Embryonic facial prominence (tissue), 1 donor: Measurements from ENCODE around the gene ITGB5.

Experiments
- DNase-seq: peaks from one replicate; pipeline ENCODE4 v3.0.0-alpha.2; 2016; ENCODE audit errors: extremely low spot score

Gene ITGB5

GRCh38 chr3:124887177-124887931 lies at the start of gene ITGB5:
ITGB5 (minus strand) TSS chr3:124887365; CDS start chr3:124887000, 365 bp downstream.
- peak; percentile 24 for DNase-seq

DNA sequence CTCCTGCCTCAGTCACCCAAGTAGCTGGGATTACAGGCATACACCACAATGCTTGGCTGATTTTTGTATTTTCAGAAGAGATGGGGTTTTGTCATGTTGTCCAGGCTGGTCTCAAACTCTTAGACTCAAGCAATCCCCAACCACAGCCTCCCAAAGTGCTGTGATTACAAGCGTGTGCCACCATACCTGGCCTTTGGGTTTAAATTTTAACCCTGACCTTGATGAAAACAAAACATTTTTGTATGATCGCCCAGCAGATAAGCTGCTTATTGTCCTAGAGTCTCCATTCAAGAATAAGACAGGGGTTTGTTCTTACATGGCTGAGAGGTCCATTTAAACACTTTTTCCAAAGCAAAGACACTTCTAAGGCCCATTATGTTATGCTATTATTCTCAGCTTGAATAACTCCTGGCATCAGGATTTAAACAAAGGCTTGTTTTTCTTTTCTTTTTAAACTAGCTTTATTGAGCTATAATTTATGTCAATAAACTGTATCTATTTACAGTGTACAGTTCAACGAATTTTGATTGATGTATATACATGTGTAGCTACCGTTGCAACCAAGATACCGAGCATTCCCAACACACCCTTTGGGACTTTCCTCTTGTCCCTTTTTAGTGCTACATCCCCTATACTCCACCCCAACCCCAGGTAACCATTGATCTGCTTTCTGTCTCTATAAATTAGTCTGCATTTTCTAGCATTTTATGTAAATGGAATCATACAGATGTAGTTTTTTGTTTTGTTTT lies 48.8 kb upstream of the ITGB5 start:
- DNase-seq, result no peak

DNA sequence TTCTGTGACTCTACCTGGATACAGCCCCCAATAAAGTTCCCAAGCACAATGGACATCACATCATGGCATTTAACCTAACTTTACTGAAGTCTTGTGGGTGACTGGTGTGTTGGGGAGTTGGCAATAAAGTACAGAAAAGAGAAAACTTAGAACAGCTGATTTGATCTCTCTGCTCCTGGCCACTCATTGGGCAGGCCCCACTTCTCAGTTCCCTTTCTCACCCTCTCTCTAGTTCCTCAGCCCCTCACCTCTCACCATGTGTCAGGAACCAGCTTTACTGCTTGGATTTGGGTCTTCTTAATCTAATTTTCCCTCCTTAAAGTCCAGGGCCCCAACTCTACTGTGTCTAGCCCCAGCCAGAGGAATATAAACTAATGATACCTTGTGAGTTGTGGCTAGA lies 48.1 kb upstream of the ITGB5 start:
- no peak for DNase-seq

- no peak for DNase-seq
Observed at GRCh38 chr3:124934577-124934976, 47.4 kb upstream of the ITGB5 start, which contains the start of gene MUC13. MUC13 (minus strand) TSS chr3:124934751; CDS start chr3:124934712, 39 bp downstream.

- DNase-seq, result no peak
Observed at GRCh38 chr3:124928333-124929202, 41.4 kb upstream of the ITGB5 start.

DNA sequence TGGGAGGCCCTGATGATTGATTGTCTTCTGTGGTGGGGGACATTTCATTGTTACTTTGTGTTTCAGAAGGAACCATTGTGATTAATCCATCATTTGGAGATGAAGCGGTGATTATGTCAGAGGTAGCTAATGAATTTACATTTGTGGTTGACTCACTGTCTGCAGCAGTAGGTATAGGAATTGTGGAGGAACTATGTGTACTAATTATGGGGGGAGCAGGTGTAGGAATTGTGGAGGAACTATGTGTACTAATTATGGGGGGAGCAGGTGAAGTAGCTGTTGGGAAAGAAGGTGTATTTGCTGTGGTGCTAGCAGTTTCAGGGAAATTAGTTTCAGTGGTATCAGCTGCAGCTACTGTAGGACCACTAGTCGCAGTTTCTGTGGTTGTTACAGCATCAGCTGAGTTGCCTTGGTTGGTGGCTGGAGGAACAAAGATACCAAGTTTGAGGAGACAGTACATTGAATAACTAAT lies 40.4 kb upstream of the ITGB5 start:
- DNase-seq, result no peak

- no peak for DNase-seq
Observed at GRCh38 chr3:124926426-124927101, 39.4 kb upstream of the ITGB5 start.

DNA sequence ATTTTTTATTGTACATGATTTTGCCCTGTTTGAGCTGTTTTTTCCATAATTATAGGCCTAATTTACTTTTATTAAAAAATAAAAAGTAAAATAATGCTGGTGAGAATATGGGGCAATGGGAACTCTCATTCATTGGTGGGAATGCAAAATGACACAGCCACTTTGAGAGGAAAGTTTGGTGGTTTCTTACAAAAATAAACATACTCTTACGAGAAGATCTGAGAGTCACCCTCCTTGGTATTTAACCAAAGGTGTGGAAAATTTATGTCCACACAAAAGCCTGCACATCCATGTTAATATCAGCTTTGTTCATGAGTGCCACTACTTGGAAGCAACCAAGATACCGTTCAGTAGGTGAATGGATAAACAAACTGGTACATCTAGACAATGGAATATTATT lies 37.6 kb upstream of the ITGB5 start:
- DNase-seq, result no peak

DNA sequence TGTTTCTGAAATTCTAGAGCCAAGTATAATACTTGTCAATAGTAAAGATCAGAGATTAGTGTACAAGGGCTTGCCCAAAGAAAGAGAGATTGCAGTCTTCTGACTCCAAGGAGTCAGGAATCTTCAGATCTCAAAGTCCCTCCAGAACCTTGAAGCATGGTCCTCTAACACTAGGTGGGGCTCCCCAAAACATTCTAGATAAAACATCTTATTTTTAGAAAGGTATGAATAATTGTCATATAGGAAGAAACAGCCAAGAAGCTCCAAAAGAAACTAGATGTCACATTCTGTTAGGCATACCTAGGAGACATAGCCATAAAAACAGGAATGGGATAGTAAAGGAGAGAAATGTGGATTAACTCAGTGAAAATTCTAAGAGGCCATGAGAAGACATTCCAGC lies 36.7 kb upstream of the ITGB5 start:
- no peak for DNase-seq

DNA sequence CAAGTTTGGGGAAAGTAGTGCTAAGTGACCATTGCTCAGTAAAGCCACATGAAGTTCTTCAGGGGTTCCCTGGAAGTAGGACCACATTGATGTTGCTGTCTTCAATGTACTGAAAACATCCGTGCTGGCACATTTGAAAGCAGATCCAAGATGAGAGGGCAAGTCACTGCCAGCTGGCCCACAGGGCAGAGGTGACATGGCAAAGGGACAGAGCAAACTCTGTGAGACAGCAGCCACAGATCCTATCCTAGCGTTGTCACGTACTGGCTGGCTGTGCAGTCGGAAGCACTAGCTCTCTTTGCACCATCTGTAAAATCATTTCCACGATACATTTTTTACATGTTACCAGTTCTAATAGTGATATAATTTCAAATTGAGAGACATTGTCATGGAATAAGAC lies 33.6 kb upstream of the ITGB5 start:
- no peak for DNase-seq

DNA sequence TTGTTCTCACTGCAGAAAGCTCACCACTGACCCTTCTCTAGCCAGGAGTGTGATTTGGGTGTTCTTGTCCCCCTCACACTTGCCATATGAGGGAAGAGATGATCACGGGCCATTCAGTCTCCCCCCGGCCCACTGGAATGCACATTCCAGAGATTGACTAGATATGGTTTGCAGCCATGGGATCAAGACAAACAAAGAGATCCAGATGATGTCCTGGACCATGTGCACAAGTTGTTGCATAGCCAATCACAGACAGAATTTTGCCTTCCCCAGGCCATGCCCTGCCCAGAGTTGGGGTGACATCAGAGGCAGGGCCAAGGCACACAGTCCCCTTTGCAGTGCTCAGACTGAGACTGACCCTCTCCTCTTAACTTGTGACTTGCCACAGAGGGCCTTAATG lies 32.6 kb upstream of the ITGB5 start:
- DNase-seq, result no peak

DNA sequence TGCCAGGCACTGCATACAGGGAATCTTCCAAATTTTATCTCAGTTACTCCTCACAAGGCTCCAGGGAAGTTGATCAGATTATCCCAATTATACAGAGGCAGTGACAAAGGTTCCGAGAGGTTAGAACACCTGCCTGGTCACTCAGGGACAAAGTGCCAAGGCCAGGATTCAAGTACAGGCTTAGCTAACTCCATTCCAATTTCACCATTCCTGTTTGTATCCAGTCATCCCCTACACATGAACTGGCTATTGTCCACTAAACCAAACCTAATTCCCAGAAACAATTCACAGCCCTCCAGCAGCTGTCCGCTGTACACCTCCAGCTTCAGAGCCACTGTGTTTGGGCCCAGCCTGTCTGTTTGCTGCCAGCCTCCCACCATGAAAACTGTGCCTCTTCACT lies 31.4 kb upstream of the ITGB5 start:
- no peak for DNase-seq

DNA sequence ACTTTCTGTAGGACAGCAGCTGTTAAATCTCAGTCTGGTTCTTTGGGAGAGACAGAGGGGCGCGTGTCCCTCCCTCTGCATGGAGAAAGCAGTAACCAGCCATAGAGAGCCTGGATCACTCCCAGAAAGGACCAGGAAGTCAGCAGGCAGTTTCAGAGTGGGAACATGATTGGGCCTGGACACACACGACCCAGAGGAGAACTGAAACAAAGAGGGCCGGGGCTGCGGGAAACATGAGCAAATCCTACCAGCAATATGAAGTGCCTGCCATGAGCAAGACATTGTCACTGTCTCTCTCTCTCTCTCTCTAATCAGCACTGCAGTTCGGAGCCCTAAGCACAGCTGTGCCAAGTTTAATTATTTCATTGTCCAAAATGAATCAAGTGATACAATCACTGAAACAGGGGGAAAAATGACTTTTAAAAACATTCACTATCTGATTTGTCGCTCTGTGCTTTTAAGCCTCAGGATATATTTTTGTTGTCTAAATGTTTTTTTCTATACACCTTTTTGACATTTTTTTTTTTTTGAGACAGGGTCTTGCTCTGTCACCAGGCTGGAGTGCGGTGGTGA lies 29.8 kb upstream of the ITGB5 start:
- DNase-seq, result no peak

DNA sequence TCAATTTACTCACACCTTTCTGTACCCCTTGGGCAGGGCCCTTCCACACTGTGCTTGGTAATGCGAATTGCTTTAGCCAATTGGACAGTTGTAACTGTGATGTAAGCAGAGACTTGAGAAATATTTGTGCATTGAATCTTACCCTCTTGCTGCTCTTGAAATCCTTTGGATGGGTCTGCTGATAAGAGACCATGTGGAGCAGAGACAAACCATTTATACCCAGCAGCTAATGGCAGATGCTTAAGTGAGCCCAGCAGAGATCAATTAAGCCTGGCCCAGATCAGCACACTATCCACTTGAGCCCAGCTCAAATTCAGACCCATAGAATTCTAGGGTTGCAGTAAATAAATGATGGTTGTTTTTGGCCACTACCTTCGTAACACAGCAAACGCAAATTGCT lies 28.1 kb upstream of the ITGB5 start:
- no peak for DNase-seq

DNA sequence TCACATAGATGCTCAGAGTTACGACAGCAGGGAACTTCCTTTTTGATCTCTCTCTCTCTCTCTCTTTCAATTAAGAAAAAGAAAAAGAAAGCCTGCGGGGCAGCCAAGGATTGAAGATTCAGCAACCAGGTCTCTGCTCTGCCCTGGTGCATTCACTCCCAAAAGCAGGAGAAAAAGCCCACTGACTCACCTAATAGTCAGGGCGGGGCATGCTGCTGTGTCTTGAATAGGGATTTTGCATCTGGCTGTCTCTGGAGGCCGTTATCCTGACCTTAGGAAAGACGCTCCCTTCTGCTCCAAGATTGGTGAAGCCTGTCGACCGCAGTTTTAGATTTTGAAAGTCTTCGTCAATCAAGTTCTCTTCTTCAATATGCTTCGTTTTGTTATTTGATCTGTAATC lies 20.8 kb upstream of the ITGB5 start:
- DNase-seq, result no peak

GRCh38 chr3:124904835-124905492 lies 17.8 kb upstream of the ITGB5 start:
- DNase-seq, result no peak

DNA sequence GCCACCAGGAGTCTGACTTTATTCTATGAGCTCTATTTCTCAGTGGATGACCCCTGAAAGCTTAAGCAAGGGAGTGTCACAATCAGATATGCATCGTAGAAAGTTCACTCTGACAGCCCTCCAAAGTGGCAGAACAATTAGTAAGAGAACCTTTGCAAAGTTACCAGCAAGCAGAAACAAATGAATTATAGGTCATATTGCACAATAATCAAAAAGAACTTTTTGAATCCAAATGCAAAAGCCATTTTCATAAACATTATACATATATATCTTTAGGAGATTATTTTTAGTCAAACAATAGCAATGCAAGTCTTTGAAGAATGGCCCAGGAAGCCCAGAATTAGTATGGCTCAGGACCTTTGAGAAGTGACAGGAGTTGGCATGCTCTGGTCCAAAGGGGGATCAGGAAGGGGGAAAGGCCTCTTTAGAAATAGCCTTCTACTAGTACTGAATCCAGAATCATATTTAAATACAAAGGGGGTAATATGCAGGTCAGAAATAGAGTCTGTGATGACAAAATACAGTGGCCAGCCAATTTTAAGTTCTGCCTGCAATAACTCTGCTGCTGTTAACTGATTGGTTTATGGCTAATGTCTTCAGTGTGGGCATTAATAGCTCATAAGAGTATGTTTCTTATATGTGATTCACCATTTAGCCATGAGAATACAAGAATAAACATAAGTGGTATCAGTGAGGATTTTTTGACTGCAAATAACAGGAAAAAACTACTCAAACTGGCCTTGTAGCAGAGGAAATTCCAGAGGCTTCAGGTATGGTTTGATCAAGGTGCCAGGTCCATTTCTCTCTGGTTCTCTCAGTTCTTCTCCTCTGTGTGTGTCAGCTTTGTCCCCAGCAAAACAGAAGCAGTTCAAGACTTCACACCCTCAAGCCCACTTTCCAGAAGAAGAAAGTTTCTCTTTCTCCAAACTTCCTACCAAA lies 17.0 kb upstream of the ITGB5 start:
- no peak for DNase-seq

GRCh38 chr3:124896824-124897526 lies 9.8 kb upstream of the ITGB5 start:
- DNase-seq, result no peak

DNA sequence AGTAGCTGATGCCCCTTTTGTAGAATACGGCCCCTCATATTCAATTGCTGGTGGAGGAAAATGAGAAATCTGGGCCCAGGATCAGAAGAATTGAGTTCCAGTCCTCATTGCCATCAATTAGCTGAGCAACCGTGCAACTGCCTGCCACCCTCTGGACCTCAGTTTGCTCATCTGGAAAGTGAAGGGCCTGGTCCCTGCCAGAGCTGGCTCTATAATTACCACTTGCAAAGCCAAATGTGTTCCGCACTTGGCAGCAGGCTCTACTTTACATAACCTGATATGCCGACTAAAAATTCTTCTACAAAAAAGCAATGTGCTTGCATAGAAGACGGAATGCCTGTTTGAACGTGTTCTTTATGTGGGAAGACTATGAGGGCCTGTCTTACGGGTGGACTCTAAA lies 8.6 kb upstream of the ITGB5 start:
- DNase-seq, result no peak
